HG03521 (cell line): Measurements from ENCODE around the gene MICAL3.

Experiments used
- ATAC-seq: cut with Tn5 transposase; IDR thresholded peaks from one replicate; pipeline ENCODE4 v1.9.1; 2021; ENCODE audit warnings: mild to moderate bottlenecking, moderate library complexity; ENCODE audit not compliant: unreplicated experiment

Gene MICAL3

DNA sequence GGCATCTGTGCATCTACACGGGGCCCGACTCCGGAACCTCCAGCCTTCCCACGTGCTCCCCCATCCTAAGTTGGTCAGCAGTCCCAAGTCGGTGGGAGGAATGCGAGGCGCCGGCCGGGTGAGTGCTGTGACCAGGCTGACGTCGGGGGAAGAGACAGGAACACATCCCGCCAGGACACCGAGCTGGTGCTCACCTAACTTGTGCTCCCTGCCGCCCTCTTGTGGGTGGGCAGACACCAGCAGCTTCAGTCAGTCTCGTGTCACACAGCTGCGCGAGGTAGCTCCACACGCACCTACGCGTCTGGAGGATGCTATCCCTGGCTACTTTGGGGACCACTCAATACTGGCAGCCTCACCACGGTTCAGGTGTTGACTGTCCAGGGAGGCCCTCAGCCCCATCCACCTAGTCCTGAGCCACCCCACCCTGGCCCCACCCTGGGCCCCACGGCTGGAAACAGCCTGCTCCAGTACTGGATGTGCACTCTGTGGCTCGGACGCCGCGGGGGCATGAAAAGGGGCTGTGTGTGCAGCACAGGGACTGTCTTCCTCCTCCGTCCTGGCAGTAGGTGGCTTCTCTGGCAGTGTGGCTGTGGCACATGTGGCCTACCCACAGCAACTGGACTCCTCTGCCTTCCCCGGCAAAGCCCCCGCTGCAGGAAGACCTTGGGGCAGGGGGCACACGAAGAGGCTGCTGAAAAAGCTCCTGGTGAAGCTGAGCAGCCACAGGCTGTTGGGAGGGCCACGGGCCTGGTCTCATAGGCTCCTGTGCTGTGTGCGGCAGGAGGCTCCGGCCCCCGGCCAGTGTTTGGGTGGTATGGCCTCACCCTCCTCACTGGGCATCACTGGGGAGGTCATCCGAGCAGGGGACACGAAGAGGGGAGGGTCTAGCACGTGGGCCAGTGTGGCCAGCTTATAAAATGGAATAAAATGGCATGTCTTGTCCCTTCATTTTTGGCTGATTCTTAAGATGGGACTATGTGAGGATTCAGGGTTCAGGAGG, 238.9 kb downstream of the MICAL3 start:
- ATAC-seq = no peak

DNA sequence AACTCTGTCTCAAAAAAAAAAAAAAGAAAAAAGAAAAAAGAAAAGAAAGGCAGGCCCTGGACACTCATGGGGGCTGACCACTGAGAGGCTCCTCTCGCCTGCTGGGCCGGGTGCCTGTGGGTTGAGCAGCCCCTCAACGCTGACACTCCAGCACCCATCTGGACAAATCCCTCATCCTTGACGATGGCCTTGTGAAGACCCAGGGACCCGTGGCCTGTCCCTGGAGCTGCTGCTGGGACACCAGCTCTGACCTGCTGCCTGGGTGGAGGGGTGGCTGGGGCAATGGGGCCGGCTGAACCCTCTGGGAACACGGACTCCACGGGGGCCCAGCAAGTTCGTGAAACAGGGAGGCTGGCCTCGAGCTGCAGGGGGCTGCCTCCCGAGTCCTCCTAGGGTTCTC, 239.6 kb downstream of the MICAL3 start:
- ATAC-seq = no peak

DNA sequence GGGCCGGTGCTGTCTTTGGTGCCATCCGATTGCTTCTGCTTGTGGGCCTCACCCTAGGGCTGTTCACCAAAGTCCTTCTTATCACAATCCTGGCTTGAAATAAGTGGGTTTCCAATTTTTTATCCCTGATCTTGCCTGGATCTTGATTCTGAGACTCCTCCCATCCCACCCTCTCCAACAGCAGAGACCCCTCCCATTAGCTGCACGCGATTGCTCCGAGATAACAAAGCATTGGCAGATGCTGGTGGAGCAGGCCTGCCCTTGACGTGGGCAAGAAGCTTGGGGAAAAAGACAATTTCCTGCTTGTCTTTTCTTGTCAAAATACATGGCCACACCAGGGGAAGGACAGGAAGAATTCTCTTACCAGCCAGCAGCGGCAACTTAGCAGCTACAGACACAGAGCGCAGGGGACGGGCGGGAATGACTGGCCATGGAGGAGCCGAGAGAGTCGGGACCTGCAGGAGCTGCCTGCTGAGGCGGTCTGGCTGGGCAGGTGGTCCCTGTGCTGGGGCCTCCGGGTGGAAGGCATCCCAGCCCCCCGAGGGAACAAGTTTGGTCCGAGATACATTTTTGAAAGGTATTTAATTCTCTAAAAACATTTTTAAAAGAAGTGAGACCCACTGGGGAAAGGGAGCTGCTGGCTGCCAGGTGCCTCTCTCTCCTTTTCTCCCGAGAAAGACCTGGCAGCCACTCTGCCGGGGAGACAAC, 240.4 kb downstream of the MICAL3 start:
- no peak for ATAC-seq

DNA sequence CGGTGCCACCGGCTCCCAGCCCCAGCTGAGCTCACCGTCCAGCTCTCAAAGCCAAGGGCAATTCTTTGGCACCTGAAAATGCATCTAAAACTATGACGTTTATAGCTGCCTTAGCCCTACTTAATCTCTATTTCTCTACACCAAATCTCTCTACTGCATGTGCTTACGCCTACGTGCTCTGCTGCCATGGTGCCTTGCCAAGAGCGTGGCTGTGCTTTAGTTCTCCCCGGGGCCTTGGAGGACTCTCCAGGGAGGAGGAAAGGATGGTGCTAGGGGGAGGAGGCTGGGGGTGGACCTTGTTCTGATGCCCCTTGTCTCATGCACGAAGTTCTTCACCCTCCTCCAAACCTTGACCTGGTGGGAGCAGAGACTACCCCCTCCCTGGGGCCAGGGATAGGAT, 241.0 kb downstream of the MICAL3 start:
- no peak for ATAC-seq

DNA sequence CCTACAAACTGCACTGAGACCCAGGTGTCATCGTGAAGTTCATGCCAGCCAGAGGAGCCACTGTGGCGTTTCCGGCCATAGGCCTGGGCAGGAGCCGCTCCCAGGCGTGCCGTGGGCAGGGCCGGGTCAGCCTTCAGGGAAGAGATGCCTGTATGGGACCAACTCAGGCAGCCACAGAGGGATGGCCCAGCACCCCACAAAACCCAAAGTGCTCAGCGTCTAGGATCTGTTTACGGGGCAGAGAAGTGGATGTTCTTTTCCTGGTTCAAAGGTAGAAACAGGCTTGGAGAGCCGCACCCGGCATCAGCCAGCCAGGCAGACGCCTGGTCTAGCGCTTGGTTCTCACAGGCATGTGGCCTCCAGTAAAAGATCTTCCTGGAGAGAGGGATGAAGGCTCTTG, 241.7 kb downstream of the MICAL3 start:
- ATAC-seq = no peak

DNA sequence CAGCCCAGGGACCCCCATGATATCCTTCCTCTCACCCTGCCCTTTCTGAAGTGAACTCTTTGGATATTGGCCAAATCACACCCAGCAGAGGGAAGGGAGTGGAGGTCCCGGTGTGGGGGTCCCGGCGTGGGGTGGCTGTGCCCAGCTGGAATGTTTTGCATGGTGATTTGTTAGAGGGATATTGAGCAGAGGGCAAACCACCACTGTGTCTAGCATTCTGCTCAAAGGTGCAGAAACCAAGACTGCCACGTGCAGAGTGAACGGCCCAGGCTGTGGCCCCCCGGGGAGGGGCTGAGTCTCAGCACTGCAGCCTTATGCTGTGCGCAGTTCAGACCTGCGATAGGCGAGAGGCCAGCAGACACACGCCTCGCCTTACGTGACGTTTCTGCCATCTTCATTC, 242.2 kb downstream of the MICAL3 start:
- no peak for ATAC-seq

DNA sequence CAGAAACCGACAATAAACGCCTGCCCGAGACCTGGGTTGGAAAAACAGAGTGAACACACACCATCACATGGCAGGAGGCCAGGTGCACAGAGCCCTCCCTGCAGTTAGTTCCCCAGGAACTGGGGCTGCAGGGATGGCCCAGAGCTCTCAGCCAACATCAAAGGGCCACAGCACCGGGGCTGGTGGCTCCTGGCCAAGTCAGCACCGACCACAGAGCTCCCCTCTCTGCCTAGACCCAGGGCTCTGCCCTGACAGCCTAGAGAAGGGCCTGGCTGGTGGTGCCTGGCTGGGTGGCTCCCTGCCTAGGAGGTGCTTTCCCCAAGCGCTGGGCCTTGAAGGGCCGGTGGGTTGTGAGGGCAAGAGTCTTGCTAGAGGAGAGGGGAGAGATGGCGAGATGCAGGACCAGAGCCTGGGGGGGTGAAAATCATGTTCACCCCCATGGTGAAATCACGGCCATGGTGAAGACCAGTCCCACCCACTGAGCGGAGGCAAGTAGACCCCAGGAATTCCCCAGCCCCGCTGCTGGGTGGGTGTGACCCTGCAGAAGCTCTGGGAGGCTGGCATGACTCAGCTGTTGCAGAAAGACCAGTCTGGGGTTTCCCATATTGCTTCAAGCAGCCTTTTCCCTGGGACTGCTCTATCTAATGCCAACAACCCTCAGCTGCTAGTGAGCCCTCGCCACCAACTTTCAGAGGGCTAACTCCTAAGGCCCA, 242.9 kb downstream of the MICAL3 start:
- no peak for ATAC-seq

DNA sequence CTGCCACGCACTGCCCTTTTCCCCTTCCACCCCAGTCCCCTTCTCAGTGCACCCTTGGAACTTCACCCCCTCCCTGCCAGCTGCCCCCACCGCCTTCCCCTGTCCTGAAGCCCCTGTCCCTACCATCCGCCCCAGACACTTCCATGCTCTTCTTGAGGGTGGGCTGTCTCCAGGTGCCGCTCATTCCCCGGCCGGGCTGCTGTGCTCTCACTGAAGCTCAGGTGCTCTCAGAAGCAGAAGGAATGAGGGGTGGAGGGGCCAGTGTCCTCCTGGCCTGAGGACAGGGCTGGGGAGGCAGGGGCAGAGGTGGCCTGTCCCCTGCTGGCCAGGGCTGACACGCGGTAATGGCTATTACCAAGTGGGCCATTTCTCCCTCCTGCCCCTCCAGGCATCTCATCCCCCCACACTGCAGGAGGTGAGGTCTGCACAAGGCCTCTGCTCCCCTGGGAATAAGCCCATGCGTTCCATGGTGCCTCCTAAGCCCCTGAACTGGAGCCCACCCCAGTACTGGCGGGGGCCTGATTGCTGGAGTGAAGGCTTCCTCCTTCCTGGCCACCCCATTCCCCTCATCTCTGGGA, 243.5 kb downstream of the MICAL3 start:
- no peak for ATAC-seq

DNA sequence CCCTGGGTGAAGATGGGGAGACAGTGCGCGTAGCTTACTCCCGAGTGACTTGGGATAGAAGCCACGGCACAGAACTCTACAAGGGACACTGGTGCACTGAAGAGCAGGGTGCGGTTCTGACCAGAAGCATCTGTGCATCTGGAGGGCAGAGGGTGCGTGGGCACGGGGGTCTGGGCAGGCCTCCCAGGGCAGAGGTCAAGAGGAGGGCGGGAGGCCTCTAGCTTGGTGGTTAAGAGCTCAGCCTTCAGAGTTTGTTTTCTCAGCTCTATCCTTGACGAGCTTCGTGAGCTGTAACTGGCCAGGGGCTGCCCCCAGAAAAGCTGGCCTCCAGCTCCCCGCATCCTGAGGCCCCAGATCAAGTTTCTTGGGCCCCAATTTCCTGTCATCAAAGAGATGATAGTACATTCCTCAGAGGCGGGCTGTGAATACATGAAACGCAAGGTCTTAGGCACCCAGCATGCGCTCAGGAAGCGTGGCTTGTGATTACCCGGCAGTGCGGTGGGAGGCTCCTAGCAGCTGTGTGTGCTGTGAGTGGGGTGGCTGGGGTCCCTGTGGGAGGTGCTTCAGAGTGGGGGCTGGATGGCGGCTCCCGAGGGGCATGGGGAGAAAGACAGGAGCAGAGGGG, 244.1 kb downstream of the MICAL3 start:
- no peak for ATAC-seq

DNA sequence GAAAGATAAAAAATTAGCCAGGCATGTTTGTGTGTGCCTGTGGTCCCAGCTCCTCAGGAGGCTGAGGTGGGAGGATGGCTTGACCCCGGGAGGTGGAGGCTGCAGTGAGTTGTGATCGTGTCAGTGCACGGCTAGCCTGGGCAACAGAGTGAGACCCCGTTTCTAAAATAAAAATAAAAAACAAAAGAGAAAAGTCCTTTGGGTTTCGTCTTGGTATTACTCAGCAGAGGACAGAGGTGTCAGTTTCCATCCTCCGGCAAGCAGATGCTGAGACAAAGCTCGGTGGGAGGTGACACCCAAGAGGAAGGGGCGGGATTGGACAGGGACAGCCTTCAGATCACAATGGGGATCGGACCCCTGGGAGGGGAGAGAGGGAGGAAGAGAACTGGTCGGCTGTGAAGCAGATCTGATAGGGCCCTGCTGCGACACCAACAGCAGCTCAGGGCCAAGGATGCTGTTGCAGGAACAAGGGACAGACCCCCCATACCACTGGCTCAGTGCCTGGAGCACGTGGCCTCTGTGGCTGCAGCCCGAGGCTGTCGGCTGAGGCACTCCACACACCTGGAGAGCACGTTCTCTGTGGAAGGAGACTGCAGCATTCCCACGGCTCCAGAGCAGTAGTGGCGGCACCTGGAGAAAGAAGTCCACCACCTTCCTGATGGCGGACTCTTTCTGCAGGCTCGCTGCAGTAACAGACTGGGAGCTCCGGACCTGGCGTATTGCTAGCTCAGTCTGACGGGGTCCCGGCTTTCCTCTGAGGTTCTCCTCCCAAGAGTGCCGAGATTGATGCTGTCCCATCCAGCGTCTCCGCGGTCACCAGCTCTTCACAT, 244.9 kb downstream of the MICAL3 start:
- ATAC-seq = no peak

DNA sequence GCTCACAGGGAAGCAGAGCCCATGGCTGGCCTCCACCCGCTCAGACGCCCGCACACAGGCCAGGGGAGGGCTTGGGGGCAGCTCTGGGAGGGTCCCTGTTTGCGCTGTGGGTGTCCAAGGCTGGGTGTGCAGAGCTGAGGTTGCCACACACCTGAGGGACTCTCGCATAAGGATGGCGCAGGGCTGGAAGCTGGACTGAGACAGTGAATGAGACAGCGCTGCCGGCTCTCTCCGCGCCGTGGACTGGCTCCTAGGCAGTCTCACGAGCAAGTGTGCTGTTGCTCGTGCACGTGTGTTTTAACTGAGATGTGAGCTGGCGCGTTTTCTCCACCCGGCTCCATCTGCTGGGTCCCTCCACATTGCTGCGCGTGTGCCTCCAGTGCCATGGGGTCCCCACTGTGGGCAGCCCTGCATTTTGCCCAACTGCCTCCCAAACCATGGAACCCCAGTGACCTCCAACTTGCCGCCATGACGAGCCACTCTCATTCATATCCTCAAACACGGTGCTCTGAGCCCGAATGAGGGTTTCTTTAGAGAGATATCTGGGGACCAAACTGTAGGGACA, 245.9 kb downstream of the MICAL3 start:
- ATAC-seq = no peak

DNA sequence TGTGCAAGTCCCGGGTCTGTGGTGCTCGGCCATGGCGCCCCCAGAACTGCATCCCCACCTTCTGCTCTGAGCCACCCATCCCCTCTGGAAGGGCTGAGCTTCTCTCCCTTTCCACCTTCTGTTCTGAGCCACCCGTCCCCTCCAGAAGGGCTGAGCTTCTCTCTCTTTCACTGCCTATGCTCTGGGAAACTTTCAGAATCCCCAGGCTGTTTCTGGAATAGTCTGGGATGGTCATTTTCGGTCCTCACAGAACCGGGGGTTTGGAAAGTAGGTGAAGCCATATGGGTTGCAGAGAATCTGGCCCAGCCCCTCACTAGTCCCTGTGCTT, 246.7 kb downstream of the MICAL3 start:
- no peak for ATAC-seq

DNA sequence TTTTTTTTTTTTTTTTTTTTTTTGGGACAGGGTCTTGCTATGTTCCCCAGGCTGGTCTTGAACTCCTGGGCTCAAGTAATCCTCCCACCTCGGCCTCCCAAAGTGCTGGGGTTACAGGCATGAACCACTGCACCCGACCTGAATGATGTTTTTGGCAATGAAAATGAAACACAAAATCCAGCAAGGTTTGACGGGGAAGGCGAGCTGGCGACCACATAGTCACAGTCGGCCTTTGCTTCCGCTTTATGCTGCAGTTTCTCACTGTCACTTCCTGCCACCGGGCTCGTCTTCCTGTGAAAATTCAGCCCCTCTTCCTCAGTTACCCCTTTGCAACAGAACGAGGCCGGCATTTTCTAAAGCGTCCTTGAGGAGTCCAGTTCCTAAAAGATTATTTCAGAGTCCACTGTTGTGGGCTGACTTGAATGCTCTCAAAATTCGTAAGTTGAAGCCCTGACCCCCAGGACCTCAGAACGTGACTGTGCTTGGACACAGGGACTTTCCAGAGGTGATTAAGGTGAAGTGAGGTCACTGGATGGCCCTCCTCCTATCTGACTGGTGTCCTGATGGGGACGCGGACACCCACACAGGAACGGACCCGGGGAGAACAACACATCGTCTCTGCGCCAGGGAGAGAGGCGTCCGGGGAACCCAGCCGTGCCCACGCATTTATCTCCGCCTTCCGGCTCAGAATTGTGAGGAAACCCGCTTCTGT, 247.2 kb downstream of the MICAL3 start:
- ATAC-seq = no peak

DNA sequence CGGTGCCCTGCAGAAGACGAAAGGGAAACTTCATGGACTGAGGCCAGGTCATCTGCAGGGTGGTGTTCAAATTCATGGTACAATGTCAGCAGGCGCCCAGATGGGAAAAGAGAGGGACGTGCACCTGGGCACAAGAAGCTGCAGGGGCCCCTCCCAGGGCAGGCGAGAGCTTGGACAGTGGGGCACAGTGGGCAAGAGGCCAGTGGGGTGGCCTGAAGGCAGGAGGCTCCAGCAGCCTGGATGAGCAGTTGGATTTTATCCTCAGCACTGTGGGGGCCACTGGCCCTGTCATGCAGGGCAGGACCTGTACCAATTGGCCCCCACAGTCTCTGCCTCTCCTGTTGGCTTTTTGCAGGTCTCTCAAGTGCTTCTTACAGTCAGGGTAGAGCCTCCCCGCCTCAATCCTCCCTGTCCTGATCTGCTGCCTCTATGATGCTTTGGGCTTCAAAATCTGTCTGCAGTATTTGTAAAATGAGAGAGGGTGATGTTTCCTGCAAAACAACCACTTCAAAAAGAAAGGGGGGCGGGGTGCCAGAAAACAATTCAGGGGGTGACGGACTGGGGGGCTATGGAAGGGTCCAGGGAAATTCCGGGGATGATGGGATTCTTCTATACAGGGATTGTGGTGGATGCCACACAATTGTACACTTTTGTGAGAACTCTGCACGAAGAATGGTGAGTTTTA, 248.4 kb downstream of the MICAL3 start:
- ATAC-seq = no peak

DNA sequence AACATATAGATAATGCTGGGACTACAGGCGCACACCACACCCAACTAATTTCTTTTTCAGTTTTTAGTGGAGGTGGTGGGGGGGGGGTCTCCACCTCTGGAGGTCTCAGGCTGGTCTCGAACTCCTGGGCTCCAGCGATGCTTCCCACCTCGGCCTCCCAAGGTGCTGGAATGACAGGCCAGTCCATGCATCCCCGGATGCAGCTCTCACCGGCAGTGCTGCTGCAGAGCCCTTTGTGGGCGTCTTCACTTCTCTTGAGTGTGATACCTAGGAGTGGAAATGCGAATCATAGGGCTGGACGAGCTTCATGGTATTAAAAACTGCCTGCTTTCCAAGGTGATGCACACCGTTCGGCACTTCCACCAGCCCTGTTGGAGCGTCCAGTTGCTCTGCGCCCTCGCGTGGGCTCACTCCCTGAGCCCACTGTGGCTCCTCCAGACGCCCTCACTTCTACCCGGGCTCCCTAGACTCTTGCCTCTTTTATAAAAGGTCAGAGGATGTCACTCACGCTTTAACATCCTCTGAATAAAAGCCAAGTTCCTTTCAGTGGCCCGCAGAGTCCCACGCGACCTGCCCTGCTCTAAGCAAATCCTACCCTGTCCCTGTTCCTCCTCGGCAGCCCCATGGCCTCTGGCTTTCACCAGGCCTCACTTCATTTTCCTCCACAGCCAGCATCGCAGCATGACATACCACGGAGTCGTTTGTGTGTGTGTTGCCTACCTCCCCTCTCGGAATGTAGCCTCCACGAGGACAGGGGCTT, 249.3 kb downstream of the MICAL3 start:
- no peak for ATAC-seq

DNA sequence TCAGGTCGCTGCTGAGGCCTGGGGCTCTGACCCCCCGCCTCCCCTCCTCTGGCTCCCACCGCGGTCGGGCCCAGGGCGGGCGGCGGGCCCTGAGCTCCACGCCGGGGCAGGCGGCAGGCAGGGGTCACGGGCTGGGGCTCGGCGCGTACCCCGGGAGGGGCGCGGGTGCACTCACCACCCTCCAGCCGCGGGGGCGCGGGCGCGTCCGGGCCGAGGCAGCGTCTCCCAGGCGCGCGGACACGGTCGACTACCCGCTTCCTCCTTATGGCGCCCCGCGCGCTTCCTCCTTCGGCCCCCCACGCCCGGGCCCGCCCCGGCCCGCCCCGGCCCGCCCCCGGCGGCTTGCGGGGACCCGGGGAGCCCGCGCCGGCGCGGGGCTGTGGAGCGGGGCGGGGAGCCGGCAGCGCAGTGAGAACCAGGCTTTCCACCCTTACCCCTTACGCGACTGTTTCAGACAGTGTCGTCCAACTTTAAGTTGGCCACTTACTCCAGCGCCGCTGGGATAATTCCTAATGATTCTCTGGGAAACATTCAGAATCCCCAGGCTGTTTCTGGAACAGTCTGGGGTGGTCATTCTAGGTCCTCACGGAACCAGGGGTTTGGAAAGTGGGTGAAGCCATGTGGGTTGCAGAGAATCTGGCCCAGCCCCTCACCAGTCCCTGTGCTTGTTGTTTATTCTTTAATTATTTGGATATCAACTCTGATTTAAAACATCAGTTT, 250.0 kb downstream of the MICAL3 start, which contains the start of gene BID:
TSS of gene BID (minus strand) at position 264 of the 720 bp plus-strand sequence. CDS start 24,353 bp downstream, outside the sequence.
- no peak for ATAC-seq
